Right lobe of liver (tissue), 6 donors: ENCODE data around the gene TTLL6. TPM values are rescaled to one million over a fixed set of nuclear protein-coding genes. Genes with fewer than 3 reads are reported as not detected.

Source experiments
- ATAC-seq, 4 donors: fragments of 200-7000 bp; cut with Tn5 transposase; one replicate each; pipeline ENCODE4 v1.9.1; 2020; ENCODE audit warnings: mild to moderate bottlenecking in 4 of 4, moderate library complexity in 4 of 4
- DNase-seq, 3 donors: peaks; one replicate each; pipeline ENCODE4 v3.0.0-alpha.2; 2020
- H3K27ac ChIP-seq, 3 donors: fragments of 200-600 bp; one replicate each; pipeline ENCODE4 v1.8.0; 2022
- H3K27me3 ChIP-seq, 2 donors: fragments of 200-600 bp; one replicate each; pipeline ENCODE4 v1.8.0; 2022
- H3K36me3 ChIP-seq, 4 donors: fragments of 200-600 bp; sonication (generic) in 1 of 4; one replicate each; pipeline versions ENCODE4 v1.5.1 to v1.8.0; 2017 to 2022; ENCODE audit warnings: control low read depth in 1 of 4
- H3K4me1 ChIP-seq, 4 donors: fragments of 200-600 bp; sonication (generic) in 1 of 4; one replicate each; pipeline versions ENCODE4 v1.5.1 to v1.8.0; 2017 to 2022; ENCODE audit warnings: control low read depth in 1 of 4
- H3K4me3 ChIP-seq, 3 donors: fragments of 200-600 bp; one replicate each; pipeline ENCODE4 v1.8.0; 2022
- H3K9me3 ChIP-seq, 4 donors: fragments of 200-600 bp; sonication (generic) in 1 of 4; one replicate each; pipeline versions ENCODE4 v1.5.1 to v1.8.0; 2017 to 2022; ENCODE audit warnings: control low read depth in 1 of 4
- POLR2A ChIP-seq: fragments of 450-650 bp; IDR thresholded peaks from one replicate; pipeline ENCODE4 v1.6.1; 2017; ENCODE audit warnings: antibody characterized with exemption, mild to moderate bottlenecking
- WGBS: methylation state at CpG from one replicate; pipeline ENCODE4 v1.1.6; 2018; ENCODE audit warnings: low coverage, low lambda C conversion rate; ENCODE audit not compliant: insufficient coverage; ENCODE audit errors: missing lambda C conversion rate; 5-methylcytosine and 5-hydroxymethylcytosine counted together
- intact Hi-C, 2 donors: fragments of 100-400 bp; cut with DNase I; formaldehyde crosslinking; loops; one replicate each; pipeline versions ENCODE4 v1.11.2 to v1.14.1; 2022
- total RNA-seq, 6 experiments: library from RNA; depleted of rRNA in 2 of 6; stranded (reverse); fragments of >200 nt in 2 of 6; fragmentation: NEBNext Ultra II Directional in 3 of 6; extraction: Animal tissue kit (Norgen Biotek cat#: 25700) in 3 of 6; gene quantifications; one replicate each; pipeline versions ENCODE4 v1.1.0 to v1.2.4, GENCODE V29; 2016 to 2023
- TF ChIP-seq, protein P1 (sequence below), 4 donors: fragments of 200-600 bp in 3 of 4; fragments of 450-650 bp in 1 of 4; IDR thresholded peaks; one replicate each; pipeline versions ENCODE4 v1.5.1 to v1.8.0; 2016 to 2022; ENCODE audit warnings: antibody characterized with exemption in 4 of 4, mild to moderate bottlenecking in 2 of 4
- donor health status: DM: no; HTN: yes; CAD: no.
- donor health status: DM: no; HTN: no; CAD: no.
- donor health status: DM: no; HTN: no; CAD: no.
- donor health status: DM: no; HTN: yes; CAD: no.
- donor health status: DM: no; HTN: yes; CAD: no.

TTLL6 gene
- total RNA-seq, 6 experiments from 2014 or later = 0.12 TPM; not detected in 5

DNA sequence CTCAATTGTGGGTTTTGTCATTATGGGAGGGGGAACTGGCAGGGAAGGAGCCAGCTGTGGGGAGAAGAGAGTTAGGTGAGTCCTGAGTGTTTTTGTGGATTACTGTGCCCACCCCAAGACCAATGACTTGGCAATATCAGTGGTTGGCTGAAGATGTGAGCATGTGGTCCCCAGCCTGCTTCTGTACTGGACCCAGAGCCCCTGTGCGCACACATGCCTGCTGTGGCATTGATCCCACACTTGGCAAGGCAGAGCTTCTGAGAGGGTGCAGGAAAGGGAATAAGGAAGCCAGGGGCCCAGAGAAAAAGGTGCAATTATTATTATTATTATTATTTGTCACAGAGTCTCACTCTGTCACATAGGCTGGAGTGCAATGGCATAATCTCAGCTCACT is 96.0 kb downstream of the TTLL6 start:
- Histone ChIP-seq H3K27ac (no peak overlapping the region), H3K9me3 (no peaks in the 10 kb centered on the region), H3K4me1 (peaks cover 0 to 9% (median 0%) of the 10 kb centered on the region in 4 donors), H3K27me3 (peaks cover 45 to 88% of the 10 kb centered on the region in 2 donors), H3K4me3 (no peak overlapping the region), H3K36me3 (no peaks in the 10 kb centered on the region)
- intact Hi-C loops = loop anchor here in 1 of 2 donors (5.0 to 10.0 kb wide), 2 partner anchors 64 to 161 kb away; no protein-coding TSS in a partner anchor
- DNase-seq (no peak), ATAC-seq (no peak)
- TF ChIP-seq POLR2A = no peak
- WGBS = no CpG with 5 or more reads among the region's 1 CpG

DNA sequence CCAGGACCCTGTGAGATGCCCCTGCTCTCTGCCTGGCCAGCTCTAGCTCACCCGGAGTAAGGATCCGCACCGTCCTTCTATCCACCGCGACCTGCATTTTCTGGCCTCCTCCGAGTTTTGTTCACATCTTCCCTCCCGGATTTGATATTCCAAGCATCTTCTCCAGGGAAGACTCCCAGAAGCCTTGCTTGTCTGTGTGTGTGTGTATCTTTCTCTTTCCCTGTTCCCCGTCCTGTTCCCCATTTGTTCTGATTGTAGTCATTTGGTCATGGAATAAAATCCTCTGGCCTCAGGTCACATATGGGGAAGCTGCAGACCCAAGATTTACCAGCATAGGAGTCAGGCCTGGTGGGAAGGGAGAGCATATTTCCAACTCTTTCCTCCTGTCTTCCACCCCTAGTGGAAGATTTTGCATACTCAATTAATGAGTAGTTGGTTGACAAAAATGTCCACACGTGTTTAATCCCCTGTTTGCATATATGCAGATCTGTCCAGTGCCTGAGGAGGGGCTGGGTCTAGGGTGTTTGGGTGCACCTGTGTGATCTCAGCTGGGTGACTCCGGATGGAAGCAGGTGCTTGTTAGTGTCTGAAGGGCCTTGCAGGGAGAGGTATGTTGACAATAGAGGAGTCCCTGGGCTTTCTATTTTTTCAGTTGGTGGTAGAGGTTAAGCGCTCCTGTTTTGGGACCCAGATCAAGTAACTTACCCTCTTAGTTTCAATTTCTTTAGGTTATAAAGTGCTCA is 96.6 kb downstream of the TTLL6 start:
- peaks cover 0 to 9% (median 0%) of the 10 kb centered on the region in 4 donors for H3K4me1 ChIP-seq
- H3K36me3 ChIP-seq = no peaks in the 10 kb centered on the region
- no peak overlapping the region for H3K4me3 ChIP-seq
- ATAC-seq (no peak), DNase-seq (no peak)
- WGBS = 10% methylated on average over 10 of the region's 11 CpGs
- no peaks in the 10 kb centered on the region for H3K9me3 ChIP-seq
- TF ChIP-seq POLR2A = no peak
- TF ChIP-seq, protein P1, sequence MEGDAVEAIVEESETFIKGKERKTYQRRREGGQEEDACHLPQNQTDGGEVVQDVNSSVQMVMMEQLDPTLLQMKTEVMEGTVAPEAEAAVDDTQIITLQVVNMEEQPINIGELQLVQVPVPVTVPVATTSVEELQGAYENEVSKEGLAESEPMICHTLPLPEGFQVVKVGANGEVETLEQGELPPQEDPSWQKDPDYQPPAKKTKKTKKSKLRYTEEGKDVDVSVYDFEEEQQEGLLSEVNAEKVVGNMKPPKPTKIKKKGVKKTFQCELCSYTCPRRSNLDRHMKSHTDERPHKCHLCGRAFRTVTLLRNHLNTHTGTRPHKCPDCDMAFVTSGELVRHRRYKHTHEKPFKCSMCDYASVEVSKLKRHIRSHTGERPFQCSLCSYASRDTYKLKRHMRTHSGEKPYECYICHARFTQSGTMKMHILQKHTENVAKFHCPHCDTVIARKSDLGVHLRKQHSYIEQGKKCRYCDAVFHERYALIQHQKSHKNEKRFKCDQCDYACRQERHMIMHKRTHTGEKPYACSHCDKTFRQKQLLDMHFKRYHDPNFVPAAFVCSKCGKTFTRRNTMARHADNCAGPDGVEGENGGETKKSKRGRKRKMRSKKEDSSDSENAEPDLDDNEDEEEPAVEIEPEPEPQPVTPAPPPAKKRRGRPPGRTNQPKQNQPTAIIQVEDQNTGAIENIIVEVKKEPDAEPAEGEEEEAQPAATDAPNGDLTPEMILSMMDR (IDR thresholded peaks at IDR 0.05) = no peak
- intact Hi-C loops = loop anchor here in 1 of 2 donors (5.0 to 10.0 kb wide), 2 partner anchors 64 to 162 kb away; no protein-coding TSS in a partner anchor
- no peak overlapping the region for H3K27ac ChIP-seq
- H3K27me3 ChIP-seq = peaks cover 45 to 86% of the 10 kb centered on the region in 2 donors

DNA sequence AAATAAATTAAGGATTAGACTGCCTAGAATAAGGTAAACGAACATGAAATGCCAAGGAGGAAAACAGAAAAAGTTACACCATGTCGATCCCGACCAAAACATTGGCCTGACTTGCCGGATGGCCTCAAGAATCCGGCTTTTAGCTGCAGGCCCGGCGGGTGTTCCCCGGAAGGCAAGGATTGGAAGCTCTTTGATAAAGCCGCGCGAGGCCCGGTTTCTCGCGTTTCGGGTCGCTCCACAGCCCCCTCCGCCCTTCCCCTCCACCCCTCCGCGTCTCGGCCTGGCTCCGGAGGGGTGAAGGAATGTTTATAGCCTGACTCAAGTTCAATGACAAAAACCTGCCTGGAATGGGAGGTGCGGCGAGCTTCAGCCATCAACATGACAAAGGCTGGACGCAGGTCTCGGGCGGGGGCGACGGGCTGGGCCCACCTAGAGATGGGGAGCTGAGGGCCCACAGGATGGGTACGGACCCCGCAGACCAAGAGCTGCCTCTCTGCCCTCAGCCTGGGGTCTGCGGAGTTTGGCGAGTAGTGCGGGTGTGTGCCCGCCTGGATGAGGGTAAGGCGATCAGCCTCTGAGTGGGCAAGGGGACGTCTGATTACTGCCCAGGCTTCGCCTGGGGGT is 97.3 kb downstream of the TTLL6 start:
- 7% methylated on average over 23 of the region's 37 CpGs for WGBS
- H3K4me1 ChIP-seq = peaks cover 0 to 7% (median 0%) of the 10 kb centered on the region in 4 donors
- intact Hi-C loops = loop anchor here in 1 of 2 donors (5.0 to 10.0 kb wide), 2 partner anchors 65 to 163 kb away; no protein-coding TSS in a partner anchor
- H3K27me3 ChIP-seq = peaks cover 45 to 79% of the 10 kb centered on the region in 2 donors
- H3K4me3 ChIP-seq = no peak overlapping the region
- no peak overlapping the region for H3K27ac ChIP-seq
- no peak for DNase-seq
- no peaks in the 10 kb centered on the region for H3K9me3 ChIP-seq
- TF ChIP-seq, protein P1 (IDR thresholded peaks at IDR 0.05) = no peak
- TF ChIP-seq POLR2A = no peak
- no peaks in the 10 kb centered on the region for H3K36me3 ChIP-seq
- ATAC-seq = no peak

DNA sequence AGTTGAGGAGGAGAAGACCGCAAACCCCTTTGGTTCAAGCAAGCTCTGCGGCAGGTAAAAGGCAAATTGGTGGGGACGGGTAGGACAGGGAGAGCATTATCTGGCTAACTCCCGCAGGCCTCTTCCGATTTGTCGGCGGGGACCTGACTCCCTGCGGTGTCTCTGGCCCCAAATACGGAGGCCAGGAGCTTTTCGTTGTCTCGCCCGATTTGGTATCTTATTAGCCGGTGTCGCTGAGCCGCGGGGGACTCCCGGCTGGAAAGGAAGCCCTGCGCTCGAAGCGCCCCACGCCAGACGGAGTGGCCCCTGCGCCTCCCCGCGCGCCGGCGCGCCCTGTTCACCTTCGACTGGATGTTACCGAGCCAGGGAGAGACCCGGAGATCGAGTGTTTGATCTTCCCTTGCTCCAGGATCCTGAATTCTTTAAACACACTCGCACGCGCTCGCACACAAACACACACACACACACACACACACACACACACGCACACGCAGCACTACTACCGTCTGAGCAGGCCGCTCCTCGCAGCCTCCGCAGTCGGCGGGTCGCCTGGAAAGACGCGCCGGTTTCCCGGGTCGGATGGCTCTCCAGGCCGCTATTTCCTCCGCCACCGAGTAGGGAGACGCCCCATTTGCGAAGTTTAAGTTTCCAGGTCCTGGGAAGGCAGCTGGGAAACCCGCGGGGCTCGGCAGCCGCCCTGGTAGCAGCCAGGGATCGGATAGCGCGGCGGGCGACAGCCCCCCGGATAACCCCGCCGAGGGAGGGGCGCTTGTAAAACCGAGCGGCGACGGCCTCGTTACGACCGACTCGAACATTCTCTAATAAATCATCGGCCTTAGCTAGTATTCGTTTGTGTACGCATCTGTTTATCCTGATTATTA is 98.0 kb downstream of the TTLL6 start:
- DNase-seq = no peak
- Histone ChIP-seq H3K9me3 (no peaks in the 10 kb centered on the region), H3K4me3 (no peak overlapping the region), H3K27me3 (peaks cover 45 to 73% of the 10 kb centered on the region in 2 donors), H3K27ac (no peak overlapping the region), H3K4me1 (peaks cover 0 to under 1% (median 0%) of the 10 kb centered on the region in 4 donors), H3K36me3 (no peaks in the 10 kb centered on the region)
- intact Hi-C loops = no loop called here
- TF ChIP-seq, protein P1 (IDR thresholded peaks at IDR 0.05) = no peak
- no peak for TF ChIP-seq POLR2A
- ATAC-seq = no peak
- WGBS = 5% methylated on average over 23 of the region's 80 CpGs
